ENCODE measurements around the gene ATP6V1D. TPM values are rescaled to one million over a fixed set of nuclear protein-coding genes. Genes with fewer than 3 reads are reported as not detected.
"Not testable (repeated sequence)": the region's sequence is repeated elsewhere in the genome, so short reads cannot be mapped to it uniquely, and the experiment has no call there.

The ATP6V1D gene
- total RNA-seq: 10 to 100 TPM; 30.3 to 50.1 TPM

- Histone ChIP-seq H3K4me3 (peak within 1 kb of the TSS; percentile 89), H3K27me3 (replicated peaks; ENCODE audit: insufficient read depth) (no peaks in the 10 kb centered on the region), H3K36me3 (peaks cover 5% of the 10 kb centered on the region), H3K9me3 (no peaks in the 10 kb centered on the region), H3K27ac (peak within 1 kb of the TSS; percentile 94 to 95), H3K4me1 (ENCODE audit: control insufficient read depth in 1 of 2, low read depth in 2 of 2) (peaks cover 32 to 53% of the 10 kb centered on the region in 2 donors)
- ATAC-seq (ENCODE audit: insufficient number of reproducible peaks, low FRiP score, low read depth) (peak; percentile 99), DNase-seq (ENCODE audit: low spot score) (peak; percentile 97)
- peak; percentile 75 for TF ChIP-seq CTCF (IDR thresholded peaks at IDR 0.05)
Observed at GRCh38 chr14:67359775-67360469, at the start of gene ATP6V1D, which contains the start of gene EIF2S1. Gene ATP6V1D, minus strand, starts transcription at chr14:67359804. Its CDS starts 106 bp downstream, at chr14:67359698. Gene EIF2S1, plus strand, starts transcription at chr14:67360328. Its CDS starts 4,440 bp downstream, at chr14:67364768.

DNA sequence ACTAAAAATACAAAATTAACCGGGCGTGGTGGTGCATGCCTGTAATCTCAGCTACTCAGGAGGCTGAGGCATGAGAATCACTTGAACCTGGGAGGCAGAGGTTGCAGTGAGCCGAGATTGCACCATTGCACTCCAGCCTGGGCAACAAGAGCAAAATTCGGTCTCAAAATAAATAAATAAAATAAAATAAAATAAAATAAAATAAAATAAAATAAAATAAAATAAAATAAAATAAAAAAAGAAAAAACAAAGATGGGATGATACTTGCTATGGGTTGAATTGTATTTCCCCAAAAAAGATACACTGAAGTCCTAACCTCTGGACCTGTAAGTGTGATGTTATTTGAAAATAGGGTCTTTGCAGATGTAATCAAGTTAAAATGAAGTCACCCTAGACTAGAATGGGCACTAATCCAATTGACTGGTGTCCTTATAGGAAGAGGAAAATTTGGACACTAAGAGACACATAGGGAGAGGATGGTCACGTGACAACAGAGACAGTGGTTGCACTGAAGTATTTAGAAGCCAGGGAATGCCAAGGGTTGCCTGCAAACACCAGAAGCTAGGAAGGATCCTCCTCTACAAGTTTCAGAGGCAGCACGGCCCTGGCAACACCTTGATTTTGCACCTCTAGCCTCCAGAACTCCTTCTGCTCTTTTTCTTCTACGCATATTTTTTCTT, 48.7 kb upstream of the ATP6V1D start:
- not testable (repeated sequence) for H3K9me3 ChIP-seq; H3K27me3 ChIP-seq (replicated peaks; ENCODE audit: insufficient read depth); H3K4me1 ChIP-seq (ENCODE audit: control insufficient read depth in 1 of 2, low read depth in 2 of 2); H3K36me3 ChIP-seq; H3K27ac ChIP-seq; H3K4me3 ChIP-seq; ATAC-seq (ENCODE audit: insufficient number of reproducible peaks, low FRiP score, low read depth); DNase-seq (ENCODE audit: low spot score)

GRCh38 chr14:67405771-67406170, 46.2 kb upstream of the ATP6V1D start:
- Histone ChIP-seq H3K4me1 (ENCODE audit: control insufficient read depth in 1 of 2, low read depth in 2 of 2) (no peaks in the 10 kb centered on the region), H3K27me3 (replicated peaks; ENCODE audit: insufficient read depth) (no peaks in the 10 kb centered on the region), H3K27ac (no peak overlapping the region), H3K4me3 (no peak overlapping the region), H3K9me3 (no peaks in the 10 kb centered on the region), H3K36me3 (no peaks in the 10 kb centered on the region)
- no peak for TF ChIP-seq CTCF (IDR thresholded peaks at IDR 0.05)
- ATAC-seq (ENCODE audit: insufficient number of reproducible peaks, low FRiP score, low read depth) (no peak), DNase-seq (ENCODE audit: low spot score) (no peak)

- H3K27me3 ChIP-seq (replicated peaks; ENCODE audit: insufficient read depth): no peaks in the 10 kb centered on the region
- no peak overlapping the region for H3K4me3 ChIP-seq
- DNase-seq (ENCODE audit: low spot score) (no peak), ATAC-seq (ENCODE audit: insufficient number of reproducible peaks, low FRiP score, low read depth) (no peak)
- TF ChIP-seq CTCF (IDR thresholded peaks at IDR 0.05): no peak
- no peaks in the 10 kb centered on the region for H3K4me1 ChIP-seq (ENCODE audit: control insufficient read depth in 1 of 2, low read depth in 2 of 2)
- H3K27ac ChIP-seq: no peak overlapping the region
- no peaks in the 10 kb centered on the region for H3K36me3 ChIP-seq
- no peaks in the 10 kb centered on the region for H3K9me3 ChIP-seq
Observed at GRCh38 chr14:67400434-67400833, 40.8 kb upstream of the ATP6V1D start.

DNA sequence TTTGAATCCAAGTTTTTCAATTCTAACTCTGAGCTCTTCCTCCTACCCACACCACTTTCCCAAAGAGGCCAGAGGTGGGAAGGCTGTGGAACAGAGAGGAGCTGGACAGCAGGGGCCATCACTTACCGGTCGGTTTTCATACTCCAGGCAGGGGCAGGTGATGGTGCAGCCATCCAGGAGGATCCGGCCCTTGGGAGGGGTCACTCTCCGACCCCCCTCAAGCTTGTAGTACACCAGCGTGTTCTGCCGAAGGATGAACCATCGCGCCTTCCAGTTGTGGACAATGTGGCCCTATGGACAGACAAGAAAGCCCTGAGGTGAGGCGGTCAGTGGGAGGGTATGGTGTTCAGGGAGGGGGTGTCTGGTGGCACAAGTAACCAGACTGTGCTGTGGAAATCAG, 37.9 kb upstream of the ATP6V1D start:
- Histone ChIP-seq H3K36me3 (no peaks in the 10 kb centered on the region), H3K4me3 (no peak overlapping the region), H3K4me1 (ENCODE audit: control insufficient read depth in 1 of 2, low read depth in 2 of 2) (no peaks in the 10 kb centered on the region), H3K27me3 (replicated peaks; ENCODE audit: insufficient read depth) (no peaks in the 10 kb centered on the region), H3K9me3 (no peaks in the 10 kb centered on the region), H3K27ac (no peak overlapping the region)
- no peak for DNase-seq (ENCODE audit: low spot score)
- ATAC-seq (ENCODE audit: insufficient number of reproducible peaks, low FRiP score, low read depth): no peak
- TF ChIP-seq CTCF (IDR thresholded peaks at IDR 0.05): no peak
